Kidney tubule cell (primary cell): ENCODE data around the gene TANK.

Source experiments
- DNase-seq: peaks from one replicate; pipeline ENCODE4 v3.0.0-alpha.2; 2018; ENCODE audit warnings: low spot score

The TANK gene

GRCh38 chr2:161134547-161135518, 25.4 kb upstream of the TANK start:
- DNase-seq, result peak; percentile 77

GRCh38 chr2:161135951-161136593, 24.2 kb upstream of the TANK start:
- DNase-seq, result no peak

- DNase-seq, result peak; percentile 87
These were observed 23.4 kb upstream of the TANK start for GRCh38 chr2:161136696-161137324.

- peak; percentile 62 for DNase-seq
These were observed 21.8 kb upstream of the TANK start for GRCh38 chr2:161138429-161138828.

GRCh38 chr2:161139098-161139987, 20.9 kb upstream of the TANK start:
- peak; percentile 57 for DNase-seq

GRCh38 chr2:161141033-161141432, 19.2 kb upstream of the TANK start:
- no peak for DNase-seq

- DNase-seq, result no peak
These were observed 13.9 kb upstream of the TANK start for GRCh38 chr2:161146209-161146775.

GRCh38 chr2:161146996-161147395, 13.2 kb upstream of the TANK start:
- no peak for DNase-seq

GRCh38 chr2:161147856-161148255, 12.4 kb upstream of the TANK start:
- DNase-seq, result no peak

GRCh38 chr2:161150704-161151103, 9.5 kb upstream of the TANK start:
- no peak for DNase-seq

- no peak for DNase-seq
These were observed 7.9 kb upstream of the TANK start for GRCh38 chr2:161152302-161152701.

- DNase-seq, result no peak
These were observed 1.3 kb upstream of the TANK start for GRCh38 chr2:161158882-161159281.

- DNase-seq, result no peak
These were observed 587 bp upstream of the TANK start for GRCh38 chr2:161159456-161160225.

- no peak for DNase-seq
These were observed 962 bp downstream of the TANK start for GRCh38 chr2:161161074-161161706.

GRCh38 chr2:161163440-161163839, 3.2 kb downstream of the TANK start:
- DNase-seq, result no peak

- DNase-seq, result no peak
These were observed 3.9 kb downstream of the TANK start for GRCh38 chr2:161164161-161164560.

GRCh38 chr2:161165266-161165665, 5.0 kb downstream of the TANK start:
- peak; percentile 23 for DNase-seq

- no peak for DNase-seq
These were observed 5.6 kb downstream of the TANK start for GRCh38 chr2:161165811-161166210.

- DNase-seq, result peak; percentile 98
These were observed 6.5 kb downstream of the TANK start for GRCh38 chr2:161166538-161167409.
